Parathyroid adenoma (tissue), 2 donors: ENCODE measurements around the gene POLR3G.

Experiments used
- H2AFZ ChIP-seq: fragments of 300-600 bp; sonication (generic); one replicate; pipeline ENCODE4 v1.7.0; 2017; ENCODE audit warnings: antibody characterized with exemption, mild to moderate bottlenecking
- H3K27ac ChIP-seq: fragments of 300-600 bp; sonication (generic); one replicate; pipeline ENCODE4 v1.7.0; 2017
- H3K27me3 ChIP-seq: fragments of 300-600 bp; sonication (generic); one replicate; pipeline ENCODE4 v1.7.0; 2017; ENCODE audit warnings: low read length; ENCODE audit not compliant: control insufficient read depth, insufficient read depth
- H3K36me3 ChIP-seq: fragments of 300-600 bp; sonication (generic); one replicate; pipeline ENCODE4 v1.7.0; 2017; ENCODE audit warnings: low read length; ENCODE audit not compliant: control insufficient read depth, insufficient read depth
- H3K4me1 ChIP-seq: fragments of 300-600 bp; sonication (generic); one replicate; pipeline ENCODE4 v1.7.0; 2017; ENCODE audit warnings: control low read depth
- H3K4me2 ChIP-seq: fragments of 300-600 bp; sonication (generic); one replicate; pipeline ENCODE4 v1.7.0; 2017; ENCODE audit warnings: low read length
- H3K4me3 ChIP-seq: fragments of 300-600 bp; sonication (generic); one replicate; pipeline ENCODE4 v1.7.0; 2017; ENCODE audit warnings: low read depth, low read length
- H3K79me2 ChIP-seq: fragments of 300-600 bp; sonication (generic); one replicate; pipeline ENCODE4 v1.7.0; 2017; ENCODE audit warnings: control low read depth
- H3K9ac ChIP-seq: fragments of 300-600 bp; sonication (generic); one replicate; pipeline ENCODE4 v1.7.0; 2017; ENCODE audit warnings: mild to moderate bottlenecking
- H3K9me3 ChIP-seq: fragments of 300-600 bp; sonication (generic); one replicate; pipeline ENCODE4 v1.7.0; 2017; ENCODE audit warnings: low read length; ENCODE audit not compliant: control insufficient read depth
- TF ChIP-seq, protein P1 (sequence below): fragments of 300-600 bp; sonication (generic); IDR thresholded peaks from one replicate; pipeline ENCODE4 v1.7.0; 2017; ENCODE audit warnings: antibody characterized with exemption, mild to moderate bottlenecking
- donor health status: primary hyperparathyroidism.

Gene POLR3G

DNA sequence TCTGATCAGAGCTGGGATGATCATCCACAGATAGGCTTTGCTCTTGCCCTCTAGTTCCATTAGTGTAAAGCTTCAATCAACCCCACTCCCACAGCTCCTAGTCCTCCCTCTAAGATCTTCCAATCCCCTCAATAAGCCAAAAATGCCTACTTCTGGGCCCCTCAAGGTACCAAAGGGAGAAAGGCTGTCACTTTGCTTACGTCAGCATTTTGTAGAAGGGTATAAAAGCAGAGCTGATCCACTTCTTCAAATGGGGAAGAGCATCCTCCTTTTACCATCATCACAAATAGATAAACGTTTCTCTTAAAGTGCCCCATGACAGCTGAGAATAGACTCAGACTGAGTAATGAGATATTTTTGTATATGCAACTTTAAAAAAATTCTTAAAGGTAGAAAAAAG lies 70.8 kb downstream of the POLR3G start:
- Histone ChIP-seq H3K9me3 (no peaks in the 10 kb centered on the region), H3K36me3 (no peaks in the 10 kb centered on the region), H3K79me2 (no peaks in the 10 kb centered on the region), H3K4me1 (no peaks in the 10 kb centered on the region), H3K27me3 (no peaks in the 10 kb centered on the region), H2AFZ (no peak overlapping the region), H3K27ac (no peak overlapping the region), H3K4me2 (no peak overlapping the region), H3K4me3 (no peak overlapping the region), H3K9ac (no peak overlapping the region)
- TF ChIP-seq, protein P1, sequence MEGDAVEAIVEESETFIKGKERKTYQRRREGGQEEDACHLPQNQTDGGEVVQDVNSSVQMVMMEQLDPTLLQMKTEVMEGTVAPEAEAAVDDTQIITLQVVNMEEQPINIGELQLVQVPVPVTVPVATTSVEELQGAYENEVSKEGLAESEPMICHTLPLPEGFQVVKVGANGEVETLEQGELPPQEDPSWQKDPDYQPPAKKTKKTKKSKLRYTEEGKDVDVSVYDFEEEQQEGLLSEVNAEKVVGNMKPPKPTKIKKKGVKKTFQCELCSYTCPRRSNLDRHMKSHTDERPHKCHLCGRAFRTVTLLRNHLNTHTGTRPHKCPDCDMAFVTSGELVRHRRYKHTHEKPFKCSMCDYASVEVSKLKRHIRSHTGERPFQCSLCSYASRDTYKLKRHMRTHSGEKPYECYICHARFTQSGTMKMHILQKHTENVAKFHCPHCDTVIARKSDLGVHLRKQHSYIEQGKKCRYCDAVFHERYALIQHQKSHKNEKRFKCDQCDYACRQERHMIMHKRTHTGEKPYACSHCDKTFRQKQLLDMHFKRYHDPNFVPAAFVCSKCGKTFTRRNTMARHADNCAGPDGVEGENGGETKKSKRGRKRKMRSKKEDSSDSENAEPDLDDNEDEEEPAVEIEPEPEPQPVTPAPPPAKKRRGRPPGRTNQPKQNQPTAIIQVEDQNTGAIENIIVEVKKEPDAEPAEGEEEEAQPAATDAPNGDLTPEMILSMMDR = no peak

DNA sequence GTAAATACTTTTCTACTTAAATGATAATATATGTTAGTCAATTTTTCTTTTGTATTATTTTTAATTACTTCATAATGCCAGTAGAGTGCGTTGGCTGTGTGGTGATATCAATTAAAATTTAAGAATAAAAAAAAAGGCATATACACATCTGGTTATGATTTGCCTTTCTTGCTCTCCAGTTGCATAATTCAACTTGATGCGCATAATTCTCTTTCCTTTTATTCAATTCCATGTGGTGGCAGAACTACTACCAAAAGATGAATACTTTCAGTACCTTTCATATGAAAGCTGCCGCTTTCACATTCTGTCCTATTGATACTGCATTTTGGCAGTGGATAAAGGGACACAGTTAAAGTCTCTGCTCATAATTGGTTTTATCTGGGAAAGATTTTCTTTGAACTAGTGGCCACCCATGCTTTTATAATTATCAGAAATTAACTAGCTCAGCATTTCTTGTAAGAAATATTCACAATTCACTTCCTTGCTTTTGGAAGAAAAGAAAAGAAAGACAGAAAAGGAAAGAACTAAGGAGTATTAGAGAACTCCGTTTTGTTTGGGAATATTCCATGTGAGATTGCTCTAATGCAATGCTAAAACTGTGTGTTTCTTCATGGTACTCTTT lies 71.7 kb downstream of the POLR3G start:
- H3K4me1 ChIP-seq = no peaks in the 10 kb centered on the region
- TF ChIP-seq, protein P1 = no peak
- no peaks in the 10 kb centered on the region for H3K9me3 ChIP-seq
- no peak overlapping the region for H3K27ac ChIP-seq
- H3K4me3 ChIP-seq = no peak overlapping the region
- H3K27me3 ChIP-seq = no peaks in the 10 kb centered on the region
- H3K4me2 ChIP-seq = no peak overlapping the region
- no peak overlapping the region for H2AFZ ChIP-seq
- no peaks in the 10 kb centered on the region for H3K79me2 ChIP-seq
- no peak overlapping the region for H3K9ac ChIP-seq
- H3K36me3 ChIP-seq = no peaks in the 10 kb centered on the region

DNA sequence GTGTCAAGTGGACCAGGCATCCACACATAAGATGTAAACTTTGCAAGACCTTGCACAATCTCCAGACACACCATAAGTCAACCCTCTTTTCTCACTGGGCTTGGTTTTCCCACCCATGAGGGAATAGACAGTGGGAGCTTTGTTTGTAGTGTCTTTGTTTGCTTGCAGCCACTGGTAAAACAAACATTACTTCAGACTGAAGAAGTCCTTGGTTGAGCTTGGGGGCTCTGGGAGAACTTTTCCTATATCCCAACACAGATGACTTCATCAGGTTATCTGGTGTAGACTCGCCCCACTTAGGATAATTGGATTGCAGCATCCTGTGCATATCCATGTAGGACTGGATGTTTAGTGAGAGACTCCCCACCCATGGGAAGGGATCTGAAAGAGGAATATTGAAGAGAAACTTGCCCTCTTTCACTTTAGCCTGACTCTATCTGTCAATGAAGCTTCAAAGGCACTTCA lies 72.4 kb downstream of the POLR3G start:
- H3K27me3 ChIP-seq = no peaks in the 10 kb centered on the region
- H3K4me2 ChIP-seq = no peak overlapping the region
- H3K9ac ChIP-seq = no peak overlapping the region
- H3K4me1 ChIP-seq = no peaks in the 10 kb centered on the region
- no peaks in the 10 kb centered on the region for H3K9me3 ChIP-seq
- no peak overlapping the region for H3K27ac ChIP-seq
- H3K4me3 ChIP-seq = no peak overlapping the region
- H3K36me3 ChIP-seq = no peaks in the 10 kb centered on the region
- H3K79me2 ChIP-seq = no peaks in the 10 kb centered on the region
- no peak overlapping the region for H2AFZ ChIP-seq
- TF ChIP-seq, protein P1 = no peak

DNA sequence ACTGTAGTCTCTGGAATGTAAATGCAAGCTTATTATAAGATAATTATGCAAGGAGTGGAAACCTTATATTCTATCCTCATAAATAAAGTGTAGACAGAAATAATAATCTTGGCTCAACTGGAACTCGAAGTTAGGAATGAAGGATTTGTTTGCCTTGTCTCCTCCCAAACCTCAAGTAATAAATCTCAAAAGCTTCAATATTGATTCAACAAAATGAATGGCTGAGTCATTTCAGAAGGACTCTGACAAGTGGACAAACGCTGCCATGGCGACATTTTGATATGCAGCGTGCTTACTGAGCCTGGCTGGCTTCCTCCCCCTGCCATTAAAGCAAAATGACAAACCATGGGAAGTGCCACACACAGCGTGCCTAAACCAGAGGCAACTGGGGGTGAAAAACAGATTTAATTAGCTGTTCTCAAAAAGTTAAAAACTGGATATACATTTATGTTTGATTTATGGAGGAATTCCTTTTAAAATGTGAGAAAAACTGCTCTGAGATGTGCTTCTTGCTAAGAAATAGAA lies 73.5 kb downstream of the POLR3G start:
- Histone ChIP-seq H3K27me3 (no peaks in the 10 kb centered on the region), H3K4me3 (no peak overlapping the region), H3K4me1 (no peaks in the 10 kb centered on the region), H3K4me2 (no peak overlapping the region), H3K27ac (no peak overlapping the region), H3K79me2 (no peaks in the 10 kb centered on the region), H3K36me3 (no peaks in the 10 kb centered on the region), H3K9me3 (no peaks in the 10 kb centered on the region), H2AFZ (no peak overlapping the region), H3K9ac (no peak overlapping the region)
- TF ChIP-seq, protein P1 = no peak

DNA sequence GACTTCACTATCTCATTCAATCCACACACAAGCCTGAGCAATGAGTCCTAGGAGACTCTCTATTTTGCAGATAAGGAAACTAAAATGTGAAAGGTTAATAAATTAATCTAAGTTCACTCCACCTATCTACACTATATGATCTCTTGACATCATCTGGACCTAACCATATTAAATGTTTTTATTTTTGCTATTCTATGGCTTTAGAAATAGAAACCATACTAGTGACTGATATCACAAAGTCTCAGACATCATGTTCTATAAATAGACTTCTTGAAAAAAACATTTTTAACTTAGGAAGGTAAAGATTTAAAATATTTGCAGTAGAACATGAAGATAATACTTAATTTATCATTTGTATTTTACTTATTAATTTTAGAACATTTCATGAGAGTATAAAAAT lies 74.6 kb downstream of the POLR3G start:
- no peak overlapping the region for H3K27ac ChIP-seq
- H3K4me1 ChIP-seq = no peaks in the 10 kb centered on the region
- H3K9ac ChIP-seq = no peak overlapping the region
- H3K9me3 ChIP-seq = no peaks in the 10 kb centered on the region
- H3K36me3 ChIP-seq = no peaks in the 10 kb centered on the region
- no peaks in the 10 kb centered on the region for H3K27me3 ChIP-seq
- no peak overlapping the region for H2AFZ ChIP-seq
- TF ChIP-seq, protein P1 = no peak
- H3K4me2 ChIP-seq = no peak overlapping the region
- no peaks in the 10 kb centered on the region for H3K79me2 ChIP-seq
- no peak overlapping the region for H3K4me3 ChIP-seq
